NCI-H526 (cell line): ENCODE data around the gene MAX.
A peak's percentile ranks its signal among the peaks of the same experiment; 100 is the strongest.
"Not testable (repeated sequence)": the region's sequence is repeated elsewhere in the genome, so short reads cannot be mapped to it uniquely, and the experiment has no call there.

ENCODE experiments used
- DNase-seq, 2 experiments: peaks; one replicate each; lab custom pipeline; 2025; lab: John Stamatoyannopoulos, UW

Gene MAX

GRCh38 chr14:65104791-65105190 is 2.5 kb upstream of the MAX start:
- DNase-seq = no peak

DNA sequence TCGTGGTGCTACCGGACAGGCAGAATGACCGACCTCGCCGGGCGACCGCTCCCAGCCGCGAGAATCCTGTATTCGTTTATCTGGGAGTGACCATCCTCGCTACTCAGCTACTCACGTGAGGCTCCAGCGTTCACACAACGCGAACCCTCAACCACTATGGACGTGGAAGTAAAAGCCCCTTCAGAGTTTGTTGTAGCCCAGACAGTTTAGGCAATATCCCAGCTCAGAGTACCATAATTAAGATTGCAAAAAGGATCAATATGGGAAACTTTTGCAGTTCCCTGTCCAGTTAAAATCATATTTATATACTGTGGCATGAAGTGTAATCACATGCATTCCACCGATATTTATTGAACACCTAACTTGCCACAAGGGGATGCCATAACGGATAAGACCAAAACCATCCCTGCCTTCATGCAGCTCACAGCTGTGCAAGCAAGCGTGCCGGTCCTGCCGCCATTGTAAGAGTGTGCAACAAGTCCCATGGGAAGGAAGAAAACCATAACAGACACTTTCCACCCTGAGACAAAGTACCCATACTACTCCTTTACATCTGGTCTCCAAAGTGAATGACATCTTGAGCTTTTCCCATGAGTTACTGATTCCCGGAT is 938 bp upstream of the MAX start:
- DNase-seq = peak; percentile 61 to 71

DNA sequence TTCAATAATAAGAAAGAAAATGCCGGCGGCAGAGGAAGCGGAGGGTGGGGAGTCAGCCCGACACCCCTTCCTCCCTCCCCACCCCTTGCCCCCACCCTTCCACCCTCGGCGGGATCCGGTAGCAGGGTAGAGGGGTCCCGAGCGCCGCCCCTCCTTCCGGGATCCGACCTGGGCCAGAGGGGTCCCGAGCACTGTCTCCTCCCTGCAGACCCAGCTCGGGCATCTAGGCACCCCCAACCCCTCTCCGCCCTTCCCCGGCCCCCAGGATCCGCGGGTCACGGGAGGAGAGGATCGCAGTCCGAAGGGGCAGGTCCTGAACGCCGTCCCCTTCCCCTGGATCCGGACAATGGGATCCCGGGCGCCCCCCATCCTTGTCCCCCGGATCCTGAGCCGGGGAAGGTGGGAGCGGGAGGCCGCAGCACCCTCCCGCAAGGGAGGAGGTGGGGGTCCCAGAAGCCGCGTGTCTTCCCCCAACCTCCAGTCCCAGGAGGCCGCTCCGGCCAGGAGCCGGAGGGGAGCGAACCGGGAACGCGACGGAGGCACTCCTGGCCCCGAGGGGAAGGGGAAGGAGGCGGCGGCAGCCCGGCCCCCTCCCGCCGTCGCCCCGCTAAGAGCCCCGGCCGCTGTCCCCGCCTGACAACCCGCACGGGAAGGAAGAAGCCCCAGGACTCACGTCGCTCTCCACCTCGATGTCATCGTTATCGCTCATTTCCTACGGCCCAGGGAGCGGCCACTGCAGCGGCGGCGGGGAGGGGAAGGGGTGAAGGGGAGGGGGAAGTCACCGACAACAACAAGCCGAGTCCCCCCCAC is 481 bp downstream of the MAX start:
- DNase-seq = no peak

GRCh38 chr14:65100922-65101541 is 1.3 kb downstream of the MAX start:
- no peak for DNase-seq

- DNase-seq = no peak
Measured at GRCh38 chr14:65098586-65098985, 3.7 kb downstream of the MAX start.

GRCh38 chr14:65096323-65097089 is 5.8 kb downstream of the MAX start:
- no peak for DNase-seq

- no peak for DNase-seq
Measured at GRCh38 chr14:65095633-65096205, 6.6 kb downstream of the MAX start.

DNA sequence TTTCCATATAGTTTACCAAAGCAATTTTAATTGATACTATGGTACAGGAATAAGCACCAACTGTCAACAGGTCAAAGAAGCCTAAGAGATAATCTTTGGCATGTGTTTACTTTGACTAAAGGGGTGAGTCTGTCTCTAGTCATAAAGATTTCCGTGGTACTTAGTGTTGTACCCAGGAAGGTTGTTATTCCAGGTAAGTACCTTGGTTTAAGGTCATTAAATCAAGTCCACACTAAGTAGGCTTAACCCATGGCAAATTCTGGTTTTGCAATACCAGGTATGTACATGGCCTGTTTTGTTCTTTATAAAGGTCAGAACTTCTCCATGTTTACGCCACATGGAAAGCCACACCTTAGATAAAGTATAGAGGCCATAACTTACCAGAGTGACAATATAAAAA is 10.0 kb downstream of the MAX start:
- no peak for DNase-seq

DNA sequence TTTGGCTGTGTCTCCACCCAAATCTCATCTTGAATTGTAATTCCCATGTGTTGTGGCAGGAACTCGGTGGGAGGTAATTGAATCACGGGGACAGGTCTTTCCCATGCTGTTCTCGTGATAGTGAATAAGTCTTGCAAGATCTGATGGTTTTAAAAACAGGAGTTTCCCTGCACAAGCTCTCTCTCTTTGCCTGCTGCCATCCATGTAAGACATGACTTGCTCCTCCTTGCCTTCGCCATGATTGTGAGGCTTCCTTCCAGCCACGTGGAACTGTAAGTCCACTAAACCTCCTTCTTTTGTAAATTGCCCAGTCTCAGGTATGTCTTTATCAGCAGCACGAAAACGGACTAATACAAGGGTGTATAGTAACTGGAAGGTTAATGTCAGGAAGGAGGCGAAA is 14.5 kb downstream of the MAX start:
- DNase-seq = not testable (repeated sequence)

GRCh38 chr14:65086686-65087085 is 15.6 kb downstream of the MAX start:
- DNase-seq = not testable (repeated sequence)

DNA sequence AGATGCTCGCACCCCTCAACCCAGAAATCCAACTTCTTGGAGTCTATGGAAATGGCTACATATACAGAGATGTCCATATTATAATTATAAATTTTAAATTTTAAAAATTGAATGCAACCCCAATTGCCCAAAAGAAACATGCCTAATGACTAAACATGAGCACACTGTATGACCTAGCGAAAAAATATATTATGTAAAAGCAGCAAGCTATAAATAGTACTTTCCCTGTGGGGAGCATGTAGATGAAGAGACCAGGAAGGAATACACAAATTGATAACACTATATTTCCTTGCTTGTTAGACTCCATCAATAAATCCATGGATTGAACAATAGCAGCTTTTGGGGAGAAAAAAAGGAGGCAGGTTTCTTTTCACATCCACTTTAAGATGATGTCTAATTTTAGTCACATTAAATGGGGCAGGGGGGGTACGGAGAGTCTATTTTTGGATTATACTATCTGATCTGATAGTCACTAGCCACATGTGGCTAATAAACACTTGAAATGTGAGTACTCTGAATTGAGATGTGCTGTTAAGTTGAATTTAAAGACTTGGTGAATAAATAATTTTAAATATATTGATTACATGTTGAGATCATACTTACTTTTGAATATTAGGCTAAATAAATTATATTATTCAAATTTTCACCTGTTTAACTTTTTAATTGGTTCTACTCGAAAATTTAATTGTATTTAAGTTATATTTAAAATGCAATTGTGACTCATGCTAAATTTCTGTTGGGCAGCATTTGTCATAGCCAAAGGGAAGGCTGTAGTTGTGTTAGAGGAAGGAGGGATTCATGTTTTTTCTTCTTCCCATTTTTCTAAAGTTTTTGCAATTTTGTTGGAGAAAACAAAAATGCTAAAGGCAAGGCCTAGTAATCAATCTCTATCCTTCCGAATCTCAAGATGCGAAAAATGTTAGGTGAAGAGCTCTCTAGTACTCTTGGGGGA is 17.5 kb downstream of the MAX start:
- DNase-seq = no peak

GRCh38 chr14:65082930-65083329 is 19.4 kb downstream of the MAX start:
- DNase-seq = no peak

DNA sequence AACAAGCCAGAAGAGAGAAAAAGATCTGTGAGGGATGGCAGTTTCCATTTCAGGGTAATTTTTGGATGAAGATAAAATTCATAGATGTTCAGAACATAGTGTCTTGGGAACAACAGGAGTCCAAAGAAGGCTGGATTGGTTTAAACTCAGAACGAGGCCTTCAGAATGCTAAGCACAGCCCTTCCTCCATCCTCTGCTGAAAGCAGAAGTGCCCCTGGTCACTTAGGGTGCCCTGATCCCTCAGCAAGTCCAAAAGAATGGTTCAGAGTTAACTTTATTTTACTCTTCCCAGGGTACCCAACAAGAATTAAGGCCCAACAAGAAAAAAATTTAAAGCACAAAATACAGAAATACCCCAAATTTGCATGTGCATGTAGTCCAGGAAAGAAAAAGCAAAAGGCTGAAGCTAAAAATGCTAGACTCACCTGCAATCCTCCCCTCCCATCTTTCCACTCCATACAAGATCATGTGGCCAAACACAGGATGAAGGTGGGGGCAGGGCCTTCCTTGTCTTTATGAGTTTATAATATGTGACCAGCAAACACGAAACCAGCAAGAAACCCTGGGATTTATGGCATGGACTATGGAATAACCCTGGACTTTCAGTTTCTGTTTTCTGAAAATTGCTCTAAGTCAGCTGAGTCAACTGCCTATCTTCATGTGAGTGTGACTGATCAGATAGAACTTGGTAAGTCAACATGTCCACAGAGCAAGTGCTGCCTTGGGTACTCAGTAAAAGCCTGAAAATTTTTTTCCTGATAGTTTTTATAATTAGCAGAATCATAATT is 21.2 kb downstream of the MAX start:
- no peak for DNase-seq

GRCh38 chr14:65079768-65080167 is 22.5 kb downstream of the MAX start:
- no peak for DNase-seq

DNA sequence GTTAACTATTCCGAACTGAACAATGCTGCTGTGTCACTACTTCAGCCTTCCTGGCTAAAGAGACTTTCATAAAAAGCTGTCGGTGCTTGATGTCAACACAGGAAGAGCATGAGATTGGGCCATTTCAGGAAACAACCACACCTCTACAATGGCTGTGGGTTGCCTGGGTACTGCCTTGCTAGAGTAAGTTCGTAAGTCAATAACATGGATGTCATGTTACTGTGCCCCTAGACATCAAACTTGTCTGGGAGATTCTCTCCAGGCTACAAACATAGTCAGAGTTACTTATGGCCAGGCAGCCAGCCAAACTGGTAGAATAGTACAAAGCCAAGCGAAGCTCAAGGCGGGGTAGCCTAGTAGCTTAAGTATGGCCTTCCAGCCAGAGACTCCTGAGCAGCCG is 23.1 kb downstream of the MAX start:
- no peak for DNase-seq

GRCh38 chr14:65077318-65077717 is 25.0 kb downstream of the MAX start:
- no peak for DNase-seq

- no peak for DNase-seq
Measured at GRCh38 chr14:65075628-65076325, 26.5 kb downstream of the MAX start.

- no peak for DNase-seq
Measured at GRCh38 chr14:65074449-65075150, 27.7 kb downstream of the MAX start.
